Pancreas (tissue), 10 donors: Measurements from ENCODE around the gene COA1. TPM values are rescaled to one million over a fixed set of nuclear protein-coding genes. Genes with fewer than 3 reads are reported as not detected.
A peak's percentile ranks its signal among the peaks of the same experiment; 100 is the strongest.

Source experiments
- ATAC-seq, 4 donors: fragments of 200-7000 bp; cut with Tn5 transposase; one replicate each; pipeline versions ENCODE4 v1.8.0 to v1.9.1; 2020; ENCODE audit warnings: mild to moderate bottlenecking in 4 of 4, moderate library complexity in 4 of 4
- DNase-seq, 6 donors: peaks; one replicate each; pipeline ENCODE4 v3.0.0-alpha.2; 2020
- FAIRE-seq: peaks from 2 replicates; lab custom pipeline; 2012; peaks lifted over from hg19 to GRCh38; lab: Jason Lieb, UNC
- H3K27ac ChIP-seq, 4 donors: fragments of 200-600 bp; sonication (generic); 1 replicate in 3 of 4; 2 replicates in 1 of 4; pipeline versions ENCODE4 v1.5.0 to v1.8.0; 2020
- H3K27me3 ChIP-seq, 4 donors: fragments of 200-600 bp; one replicate each; pipeline ENCODE4 v1.8.0; 2021
- H3K36me3 ChIP-seq, 3 donors: fragments of 200-600 bp; sonication (generic) in 1 of 3; one replicate each; pipeline versions ENCODE4 v1.5.0 to v1.8.0; 2020 to 2021
- H3K4me1 ChIP-seq, 3 donors: fragments of 200-600 bp; one replicate each; pipeline ENCODE4 v1.8.0; 2021
- H3K4me3 ChIP-seq, 4 donors: fragments of 200-600 bp; sonication (generic) in 2 of 4; one replicate each; pipeline versions ENCODE4 v1.5.0 to v1.8.0; 2020 to 2021
- H3K9me3 ChIP-seq, 4 donors: fragments of 200-600 bp; one replicate each; pipeline ENCODE4 v1.8.0; 2021
- WGBS, 2 donors: extraction: QIAGEN DNeasy Blood & Tissue Kit; methylation state at CpG; one replicate each; pipeline ENCODE4 v1.1.7; 2013; 5-methylcytosine and 5-hydroxymethylcytosine counted together
- intact Hi-C, 3 donors: fragments of 100-400 bp; cut with DNase I; formaldehyde crosslinking; loops; one replicate each; pipeline versions ENCODE4 v1.11.1 to v1.14.2; 2022
- polyA plus RNA-seq, 2 donors: library from polyadenylated mRNA; stranded (reverse); fragments of 200-250 nt; gene quantifications; one replicate each; pipeline ENCODE4 v1.2.3, GENCODE V29; 2013
- total RNA-seq, 6 donors: library from RNA; stranded (reverse); fragmentation: NEBNext Ultra II Directional in 4 of 6; extraction: Animal tissue kit (Norgen Biotek cat#: 25700) in 4 of 6; gene quantifications; one replicate each; pipeline versions ENCODE4 v1.2.1 to v1.2.4, GENCODE V29; 2021 to 2023
- TF ChIP-seq, protein P1 (sequence below), 4 donors: fragments of 200-600 bp; sonication (generic) in 3 of 4; IDR thresholded peaks; one replicate each; pipeline versions ENCODE4 v1.5.0 to v1.8.0; 2021; ENCODE audit warnings: antibody characterized with exemption in 4 of 4
- donor health status: healthy with polysubstance abuse.
- donor health status: DM: no; HTN: no; CAD: no; lungs with moderate emphysema.
- donor health status: DM: no; HTN: no; CAD: no.
- donor health status: control.
- donor health status: control.
- donor health status: Bipolar disorder and iron deficiency.
- donor health status: DM: yes; HTN: yes; CAD: no.
- donor health status: DM: no; HTN: no; CAD: no.
- donor health status: DM: no; HTN: no; CAD: no.
- donor health status: DM: yes; HTN: yes; CAD: no.

Gene COA1
- total and polyA plus RNA-seq, 8 donors = 24.6 to 34.4 (median 27.1) TPM

DNA sequence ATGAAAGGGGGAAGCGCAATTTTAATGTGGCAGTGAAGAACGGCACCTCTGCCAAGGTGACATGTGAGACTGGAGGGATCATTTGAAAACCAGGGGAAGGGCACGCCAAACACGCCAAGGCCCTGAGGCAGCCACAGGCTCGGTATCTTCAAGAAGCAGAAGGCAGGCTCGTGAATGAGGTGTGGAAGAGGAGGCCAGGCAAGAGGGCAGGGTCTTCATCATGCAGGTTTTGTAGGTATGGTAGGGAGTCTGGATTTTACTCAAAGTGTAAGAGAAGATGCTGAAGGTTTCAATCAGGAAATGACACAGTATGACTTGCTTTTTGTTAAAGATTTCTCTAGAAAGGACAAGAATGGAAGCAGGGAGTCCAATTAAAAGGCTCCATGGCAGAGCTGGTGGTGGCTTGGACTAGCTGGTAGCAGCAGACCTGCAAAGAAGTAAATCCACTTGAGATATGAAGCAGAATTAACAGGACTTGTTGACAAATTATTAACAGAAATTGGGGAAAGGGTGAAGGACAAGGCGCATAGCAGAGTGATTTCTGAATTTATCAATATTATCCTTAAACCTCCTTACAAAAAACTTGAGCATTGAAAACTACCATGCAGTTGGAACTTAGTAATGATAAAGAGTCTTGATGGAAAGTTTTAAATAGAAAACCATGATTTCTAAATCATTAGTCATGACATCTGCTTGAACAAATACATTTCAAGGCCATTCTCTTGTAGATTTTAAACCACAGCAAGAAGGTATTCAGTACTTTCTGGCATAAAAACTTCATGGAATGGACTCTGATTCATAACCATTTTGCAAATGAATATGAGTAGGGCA, 70.4 kb downstream of the COA1 start:
- ATAC-seq (peak; percentile 87 to 89 (median 88)), FAIRE-seq (no peak), DNase-seq (no peak)
- TF ChIP-seq, protein P1, sequence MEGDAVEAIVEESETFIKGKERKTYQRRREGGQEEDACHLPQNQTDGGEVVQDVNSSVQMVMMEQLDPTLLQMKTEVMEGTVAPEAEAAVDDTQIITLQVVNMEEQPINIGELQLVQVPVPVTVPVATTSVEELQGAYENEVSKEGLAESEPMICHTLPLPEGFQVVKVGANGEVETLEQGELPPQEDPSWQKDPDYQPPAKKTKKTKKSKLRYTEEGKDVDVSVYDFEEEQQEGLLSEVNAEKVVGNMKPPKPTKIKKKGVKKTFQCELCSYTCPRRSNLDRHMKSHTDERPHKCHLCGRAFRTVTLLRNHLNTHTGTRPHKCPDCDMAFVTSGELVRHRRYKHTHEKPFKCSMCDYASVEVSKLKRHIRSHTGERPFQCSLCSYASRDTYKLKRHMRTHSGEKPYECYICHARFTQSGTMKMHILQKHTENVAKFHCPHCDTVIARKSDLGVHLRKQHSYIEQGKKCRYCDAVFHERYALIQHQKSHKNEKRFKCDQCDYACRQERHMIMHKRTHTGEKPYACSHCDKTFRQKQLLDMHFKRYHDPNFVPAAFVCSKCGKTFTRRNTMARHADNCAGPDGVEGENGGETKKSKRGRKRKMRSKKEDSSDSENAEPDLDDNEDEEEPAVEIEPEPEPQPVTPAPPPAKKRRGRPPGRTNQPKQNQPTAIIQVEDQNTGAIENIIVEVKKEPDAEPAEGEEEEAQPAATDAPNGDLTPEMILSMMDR (IDR thresholded peaks at IDR 0.05) = no peak
- Histone ChIP-seq H3K36me3 (no peaks in the 10 kb centered on the region), H3K9me3 (no peaks in the 10 kb centered on the region), H3K27me3 (no peaks in the 10 kb centered on the region), H3K27ac (peak overlapping the region; percentile 56 to 80 (median 64)), H3K4me1 (peaks cover 30 to 40% (median 34%) of the 10 kb centered on the region in 3 donors), H3K4me3 (no peak overlapping the region)
- WGBS, 2 donors = 31 to 41% methylated on average over 7 of the region's 7 CpGs
- intact Hi-C loops = no loop called here

- intact Hi-C loops = no loop called here
- TF ChIP-seq, protein P1 (IDR thresholded peaks at IDR 0.05) = no peak
- WGBS, 2 donors = 44% methylated on average over 2 of the region's 2 CpGs
- ATAC-seq = no peak
- no peak for FAIRE-seq
- H3K9me3 ChIP-seq = no peaks in the 10 kb centered on the region
- no peak for DNase-seq
- H3K4me1 ChIP-seq = peaks cover 30 to 43% (median 36%) of the 10 kb centered on the region in 3 donors
- H3K36me3 ChIP-seq = no peaks in the 10 kb centered on the region
- H3K4me3 ChIP-seq = no peak overlapping the region
- H3K27ac ChIP-seq = peak overlapping the region in 1 of 4 donors; percentile 80
- H3K27me3 ChIP-seq = no peaks in the 10 kb centered on the region
Observed at GRCh38 chr7:43656997-43657396, 72.3 kb downstream of the COA1 start.

- no peak for DNase-seq
- FAIRE-seq = no peak
- H3K9me3 ChIP-seq = no peaks in the 10 kb centered on the region
- no peak overlapping the region for H3K4me3 ChIP-seq
- 96 to 99% methylated on average over 3 of the region's 3 CpGs for WGBS, 2 donors
- no peaks in the 10 kb centered on the region for H3K27me3 ChIP-seq
- intact Hi-C loops = no loop called here
- H3K27ac ChIP-seq = no peak overlapping the region
- H3K36me3 ChIP-seq = no peaks in the 10 kb centered on the region
- TF ChIP-seq, protein P1 (IDR thresholded peaks at IDR 0.05) = no peak
- ATAC-seq = no peak
- H3K4me1 ChIP-seq = peaks cover 30 to 46% (median 45%) of the 10 kb centered on the region in 3 donors
Observed at GRCh38 chr7:43655584-43655983, 73.7 kb downstream of the COA1 start.

GRCh38 chr7:43653891-43654504, 75.3 kb downstream of the COA1 start:
- peaks cover 20 to 46% (median 30%) of the 10 kb centered on the region in 3 donors for H3K4me1 ChIP-seq
- 94 to 99% methylated on average over 4 of the region's 4 CpGs for WGBS, 2 donors
- ATAC-seq (no peak), FAIRE-seq (no peak), DNase-seq (no peak)
- intact Hi-C loops = no loop called here
- no peak overlapping the region for H3K27ac ChIP-seq
- H3K27me3 ChIP-seq = no peaks in the 10 kb centered on the region
- TF ChIP-seq, protein P1 (IDR thresholded peaks at IDR 0.05) = no peak
- no peaks in the 10 kb centered on the region for H3K9me3 ChIP-seq
- no peaks in the 10 kb centered on the region for H3K36me3 ChIP-seq
- no peak overlapping the region for H3K4me3 ChIP-seq
